H1 (cell line): ENCODE measurements around the gene NMD3. TPM values are rescaled to one million over a fixed set of nuclear protein-coding genes. Genes with fewer than 3 reads are reported as not detected.

Experiments
- CTCF ChIA-PET: fragments of 300-600 bp; sonication (Branson Sonifier 250); formaldehyde crosslinking; loops from one replicate; lab custom pipeline; 2021; ENCODE audit not compliant: partially characterized antibody; lab: Charles Lee
- POLR2A ChIA-PET: fragments of 300-600 bp; sonication (Branson Sonifier 250); formaldehyde crosslinking; loops from one replicate; lab custom pipeline; 2021; ENCODE audit warnings: inconsistent platforms; ENCODE audit not compliant: partially characterized antibody; lab: Charles Lee
- DNase-seq, 2 experiments: peaks; one replicate each; pipeline versions ENCODE4 v3.0.0 to v3.0.0-alpha.2; 2010 to 2022; ENCODE audit warnings: low spot score in 2 of 2, low read depth in 1 of 2, mixed read lengths in 1 of 2
- FAIRE-seq: peaks from 2 replicates; lab custom pipeline; 2011; peaks lifted over from hg19 to GRCh38; lab: Jason Lieb, UNC
- H2AFZ ChIP-seq: 2 replicates; pipeline ENCODE4 v1.8.1; 2012; ENCODE audit warnings: low read length, inconsistent platforms
- H2AK5ac ChIP-seq: 2 replicates; pipeline ENCODE4 v1.6.1; 2013; ENCODE audit warnings: low read depth, low read length
- H2BK120ac ChIP-seq: replicated peaks from 2 replicates; pipeline ENCODE3; 2013; ENCODE audit warnings: low read depth, low read length, inconsistent platforms
- H2BK12ac ChIP-seq: 2 replicates; pipeline ENCODE4 v1.6.1; 2013; ENCODE audit warnings: low read depth, low read length
- H2BK15ac ChIP-seq: 2 replicates; pipeline ENCODE4 v1.6.1; 2013; ENCODE audit warnings: low read length
- H2BK20ac ChIP-seq: 2 replicates; pipeline ENCODE4 v1.6.1; 2013; ENCODE audit warnings: low read length
- H2BK5ac ChIP-seq: 2 replicates; pipeline ENCODE4 v1.6.1; 2013; ENCODE audit warnings: low read depth, low read length
- H3K14ac ChIP-seq: 2 replicates; pipeline ENCODE4 v1.6.1; 2013; ENCODE audit warnings: inconsistent platforms; ENCODE audit not compliant: insufficient read length
- H3K18ac ChIP-seq: 2 replicates; pipeline ENCODE4 v1.6.1; 2013; ENCODE audit warnings: low read length; ENCODE audit errors: extremely low read depth
- H3K23ac ChIP-seq: 2 replicates; pipeline ENCODE4 v1.6.1; 2013; ENCODE audit warnings: inconsistent platforms; ENCODE audit not compliant: insufficient read length
- H3K23me2 ChIP-seq: 2 replicates; pipeline ENCODE4 v1.6.1; 2013; ENCODE audit warnings: low read depth, low read length
- H3K27ac ChIP-seq: 2 replicates; pipeline ENCODE4 v1.6.1; 2011; ENCODE audit warnings: low read depth, low read length, inconsistent platforms
- H3K27me3 ChIP-seq, 4 experiments: replicated peaks in 1 of 4; 1 replicate in 1 of 4; 2 replicates in 3 of 4; pipeline versions ENCODE4 v1.6.1 to v1.8.1; 2011 to 2013; ENCODE audit warnings: low read length in 3 of 4, mild to moderate bottlenecking in 3 of 4, inconsistent platforms in 2 of 4, mixed read lengths in 2 of 4, moderate library complexity in 1 of 4; ENCODE audit not compliant: control insufficient read depth in 3 of 4, insufficient read depth in 3 of 4; ENCODE audit errors: extremely low read depth in 1 of 4
- H3K36me3 ChIP-seq, 4 experiments: 2 replicates each; pipeline versions ENCODE4 v1.6.1 to v1.8.1; 2011 to 2013; ENCODE audit warnings: mild to moderate bottlenecking in 4 of 4, low read length in 3 of 4, moderate library complexity in 2 of 4, control low read depth in 1 of 4, inconsistent platforms in 1 of 4; ENCODE audit not compliant: insufficient read depth in 4 of 4, control insufficient read depth in 2 of 4
- H3K4ac ChIP-seq: replicated peaks from 2 replicates; pipeline ENCODE3; 2013; ENCODE audit warnings: low read length, low read depth, mixed read lengths, inconsistent platforms; ENCODE audit not compliant: insufficient read length
- H3K4me1 ChIP-seq, 4 experiments: replicated peaks in 1 of 4; 1 replicate in 1 of 4; 2 replicates in 3 of 4; pipeline versions ENCODE4 v1.6.1 to v1.8.1; 2011 to 2013; ENCODE audit warnings: low read length in 3 of 4, inconsistent platforms in 2 of 4, mixed read lengths in 1 of 4; ENCODE audit not compliant: insufficient read depth in 4 of 4, control insufficient read depth in 3 of 4
- H3K4me2 ChIP-seq, 2 experiments: 2 replicates each; pipeline versions ENCODE4 v1.6.1 to v1.8.1; 2011 to 2013; ENCODE audit warnings: low read depth in 2 of 2, low read length in 2 of 2, control low read depth in 1 of 2, inconsistent platforms in 1 of 2, mild to moderate bottlenecking in 1 of 2; ENCODE audit not compliant: insufficient read depth in 1 of 2
- H3K4me3 ChIP-seq, 4 experiments: fragments of 200-600, 300-600 bp in 1 of 4; sonication (generic), shearing (Covaris generic), sonication (Bioruptor Twin) in 1 of 4; 2 replicates each; pipeline versions ENCODE4 v1.5.1 to v1.8.1; 2011 to 2016; ENCODE audit warnings: low read length in 4 of 4, low read depth in 3 of 4, control low read depth in 2 of 4, inconsistent platforms in 2 of 4, mild to moderate bottlenecking in 2 of 4, mixed read lengths in 1 of 4, moderate library complexity in 1 of 4; ENCODE audit not compliant: insufficient read depth in 2 of 4; ENCODE audit errors: extremely low read depth in 1 of 4
- H3K56ac ChIP-seq: replicated peaks from 2 replicates; pipeline ENCODE3; 2013; ENCODE audit warnings: low read depth, mild to moderate bottlenecking, mixed read lengths, low read length, inconsistent platforms; ENCODE audit not compliant: insufficient read length
- H3K79me1 ChIP-seq: 2 replicates; pipeline ENCODE4 v1.6.1; 2013; ENCODE audit warnings: low read depth, low read length, control low read depth
- H3K79me2 ChIP-seq, 2 experiments: 2 replicates each; pipeline versions ENCODE4 v1.6.1 to v1.8.1; 2012 to 2013; ENCODE audit warnings: low read length in 2 of 2, mild to moderate bottlenecking in 2 of 2, inconsistent platforms in 1 of 2; ENCODE audit not compliant: insufficient read depth in 2 of 2, control insufficient read depth in 1 of 2
- H3K9ac ChIP-seq, 4 experiments: replicated peaks in 1 of 4; 1 replicate in 1 of 4; 2 replicates in 3 of 4; pipeline versions ENCODE4 v1.6.1 to v1.8.1; 2011 to 2013; ENCODE audit warnings: low read depth in 3 of 4, low read length in 3 of 4, control low read depth in 2 of 4, mild to moderate bottlenecking in 2 of 4, moderate library complexity in 2 of 4, inconsistent platforms in 1 of 4; ENCODE audit errors: extremely low read depth in 1 of 4
- H3K9me3 ChIP-seq, 2 experiments: 2 replicates each; pipeline versions ENCODE4 v1.6.1 to v1.8.1; 2012 to 2013; ENCODE audit warnings: mild to moderate bottlenecking in 2 of 2, moderate library complexity in 2 of 2, control low read depth in 1 of 2, inconsistent platforms in 1 of 2, low read depth in 1 of 2, low read length in 1 of 2, mixed read lengths in 1 of 2; ENCODE audit not compliant: insufficient read depth in 2 of 2
- H4K20me1 ChIP-seq, 2 experiments: replicated peaks in 1 of 2; 2 replicates each; pipeline versions ENCODE3 to v1.8.1; 2011 to 2013; ENCODE audit warnings: inconsistent platforms in 2 of 2, low read length in 2 of 2, mild to moderate bottlenecking in 1 of 2; ENCODE audit not compliant: insufficient read depth in 2 of 2, control insufficient read depth in 1 of 2
- H4K5ac ChIP-seq: 2 replicates; pipeline ENCODE4 v1.6.1; 2013; ENCODE audit warnings: low read length, low read depth, mixed read lengths, inconsistent platforms; ENCODE audit not compliant: insufficient read length
- H4K8ac ChIP-seq: 2 replicates; pipeline ENCODE4 v1.8.0; 2013; ENCODE audit warnings: mild to moderate bottlenecking, moderate library complexity, low read length, inconsistent platforms; ENCODE audit not compliant: insufficient read depth; ENCODE audit errors: extremely low read depth
- H4K91ac ChIP-seq: replicated peaks from 2 replicates; pipeline ENCODE3; 2013; ENCODE audit warnings: low read length, mixed read lengths, inconsistent platforms; ENCODE audit not compliant: insufficient read length
- BACH1 ChIP-seq: IDR thresholded peaks from 2 replicates; pipeline ENCODE4 v1.6.1; 2012; ENCODE audit warnings: low read length, improper control_type of control experiment
- CBX8 ChIP-seq: fragments of 300-800, 300-1000 bp; sonication (generic); IDR thresholded peaks from 2 replicates; pipeline ENCODE4 v1.7.1; 2016; ENCODE audit warnings: low read depth, low read length, borderline replicate concordance
- CHD1 ChIP-seq: IDR thresholded peaks from 2 replicates; pipeline ENCODE4 v1.6.1; 2012; ENCODE audit warnings: low read depth, low read length, improper control_type of control experiment
- KDM1A ChIP-seq: fragments of 200-600, 300-600 bp; sonication (generic); IDR thresholded peaks from 2 replicates; pipeline ENCODE4 v1.7.1; 2016; ENCODE audit warnings: mild to moderate bottlenecking, low read length, borderline replicate concordance
- POLR2AphosphoS5 ChIP-seq: IDR thresholded peaks from 2 replicates; pipeline ENCODE4 v1.6.1; 2011; ENCODE audit warnings: low read depth, low read length
- RBBP5 ChIP-seq: IDR thresholded peaks from 2 replicates; pipeline ENCODE4 v1.7.1; 2012; ENCODE audit warnings: low read depth, mild to moderate bottlenecking, inconsistent platforms, low read length, moderate library complexity, borderline replicate concordance
- SIX5 ChIP-seq: IDR thresholded peaks from 2 replicates; pipeline ENCODE4 v1.6.1; 2011; ENCODE audit warnings: mild to moderate bottlenecking, low read depth, low read length
- SP4 ChIP-seq: IDR thresholded peaks from 2 replicates; pipeline ENCODE4 v1.6.1; 2012; ENCODE audit warnings: low read length, inconsistent platforms
- polyA plus RNA-seq, 7 experiments: library from polyadenylated mRNA; depleted of rRNA in 3 of 7; stranded (reverse) in 5 of 7; unstranded in 2 of 7; fragments of >200 nt in 5 of 7; fragments of 200-250 nt in 2 of 7; gene quantifications; 1 replicate in 5 of 7; 2 replicates in 1 of 7; 4 replicates in 1 of 7; pipeline versions ENCODE4 v1.2.1 to v1.2.3, GENCODE V29; 2011 to 2013; ENCODE audit warnings: missing spikeins in 2 of 7, mixed read lengths in 2 of 7
- total RNA-seq: library from RNA; stranded (reverse); fragmentation: NEBNext Ultra II Directional; extraction: Animal tissue kit (Norgen Biotek cat#: 25700); gene quantifications from 2 replicates; pipeline ENCODE4 v1.2.1, GENCODE V29; 2021
- TF ChIP-seq, protein P1 (sequence below): IDR thresholded peaks from 2 replicates; pipeline ENCODE4 v1.6.1; 2011; ENCODE audit warnings: low read depth, mild to moderate bottlenecking, low read length; ENCODE audit not compliant: insufficient read depth
- TF ChIP-seq, protein P2 (sequence below): IDR thresholded peaks from 2 replicates; pipeline ENCODE4 v1.6.1; 2011; ENCODE audit warnings: low read length, improper control_type of control experiment
- TF ChIP-seq, protein P3 (sequence below): IDR thresholded peaks from 2 replicates; pipeline ENCODE4 v1.6.1; 2012; ENCODE audit warnings: inconsistent platforms
- TF ChIP-seq, protein P4 (sequence below): IDR thresholded peaks from 2 replicates; pipeline ENCODE4 v1.6.1; 2012; ENCODE audit warnings: low read length, inconsistent platforms

The NMD3 gene
- total and polyA plus RNA-seq, 2 of the 8 experiments (the other 6 are each of a cell fraction or from before 2014, with no cell fraction given), result 12.1 to 64.2 TPM

DNA sequence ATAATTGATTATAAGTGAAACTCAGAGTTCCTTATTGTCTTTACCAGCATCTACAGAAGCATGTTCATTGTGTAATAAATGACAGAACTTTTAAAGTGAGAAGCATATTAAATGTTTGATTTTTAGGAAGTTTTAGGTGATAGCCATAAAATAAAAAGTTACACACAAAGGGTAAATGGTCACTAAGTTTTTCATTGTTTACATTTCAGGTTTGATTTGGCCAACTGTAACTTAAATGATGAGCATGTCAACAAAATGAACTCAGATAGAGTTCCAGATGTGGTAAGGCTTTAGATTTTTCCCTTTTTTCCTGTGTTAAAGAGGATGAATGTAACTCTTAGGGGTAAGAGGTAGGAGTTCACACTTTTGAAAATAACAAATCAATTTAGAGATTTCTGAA, 25.9 kb downstream of the NMD3 start:
- H4K8ac ChIP-seq, result no peak overlapping the region
- no peak overlapping the region for H3K56ac ChIP-seq
- H3K4me2 ChIP-seq, result no peak overlapping the region
- ChIA-PET POLR2A (no interaction called here), CTCF (interaction anchor here (0.7 to 1.2 kb wide), 2 partner anchors 162 to 174 kb away, joined by 3 read pairs; no protein-coding TSS in a partner anchor)
- peaks cover 4 to 75% (median 30%) of the 10 kb centered on the region in 4 experiments; a peak in 7 of 8 replicates for H3K36me3 ChIP-seq
- no peaks in the 10 kb centered on the region for H3K27me3 ChIP-seq
- no peak for DNase-seq
- H3K27ac ChIP-seq, result no peak overlapping the region
- H2BK120ac ChIP-seq, result no peak overlapping the region
- no peak overlapping the region for H3K23ac ChIP-seq
- H3K4ac ChIP-seq, result no peak overlapping the region
- no peaks in the 10 kb centered on the region for H3K79me1 ChIP-seq
- H2BK12ac ChIP-seq, result no peak overlapping the region
- no peak overlapping the region for H4K5ac ChIP-seq
- H3K4me3 ChIP-seq, result no peak overlapping the region
- no peaks in the 10 kb centered on the region for H3K79me2 ChIP-seq
- no peak overlapping the region for H3K9ac ChIP-seq
- H3K18ac ChIP-seq, result no peak overlapping the region
- H4K91ac ChIP-seq, result no peak overlapping the region
- H3K9me3 ChIP-seq, result no peaks in the 10 kb centered on the region
- no peak overlapping the region for H2BK15ac ChIP-seq
- no peak overlapping the region for H2AK5ac ChIP-seq
- H3K14ac ChIP-seq, result no peak overlapping the region
- H2AFZ ChIP-seq, result no peak overlapping the region
- H3K23me2 ChIP-seq, result no peaks in the 10 kb centered on the region
- H2BK20ac ChIP-seq, result no peak overlapping the region
- peaks cover 0 to 3% of the 10 kb centered on the region in 2 experiments for H4K20me1 ChIP-seq
- FAIRE-seq, result no peak
- no peak overlapping the region for H2BK5ac ChIP-seq
- H3K4me1 ChIP-seq, result no peaks in the 10 kb centered on the region
- no peak for TF ChIP-seq SP4
- TF ChIP-seq, protein P1, sequence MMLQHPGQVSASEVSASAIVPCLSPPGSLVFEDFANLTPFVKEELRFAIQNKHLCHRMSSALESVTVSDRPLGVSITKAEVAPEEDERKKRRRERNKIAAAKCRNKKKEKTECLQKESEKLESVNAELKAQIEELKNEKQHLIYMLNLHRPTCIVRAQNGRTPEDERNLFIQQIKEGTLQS, result no peak
- TF ChIP-seq, protein P2, sequence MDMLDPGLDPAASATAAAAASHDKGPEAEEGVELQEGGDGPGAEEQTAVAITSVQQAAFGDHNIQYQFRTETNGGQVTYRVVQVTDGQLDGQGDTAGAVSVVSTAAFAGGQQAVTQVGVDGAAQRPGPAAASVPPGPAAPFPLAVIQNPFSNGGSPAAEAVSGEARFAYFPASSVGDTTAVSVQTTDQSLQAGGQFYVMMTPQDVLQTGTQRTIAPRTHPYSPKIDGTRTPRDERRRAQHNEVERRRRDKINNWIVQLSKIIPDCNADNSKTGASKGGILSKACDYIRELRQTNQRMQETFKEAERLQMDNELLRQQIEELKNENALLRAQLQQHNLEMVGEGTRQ, result no peak
- TF ChIP-seq BACH1, result no peak
- TF ChIP-seq, protein P3, sequence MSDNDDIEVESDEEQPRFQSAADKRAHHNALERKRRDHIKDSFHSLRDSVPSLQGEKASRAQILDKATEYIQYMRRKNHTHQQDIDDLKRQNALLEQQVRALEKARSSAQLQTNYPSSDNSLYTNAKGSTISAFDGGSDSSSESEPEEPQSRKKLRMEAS, result no peak
- TF ChIP-seq RBBP5, result no peak
- TF ChIP-seq, protein P4, sequence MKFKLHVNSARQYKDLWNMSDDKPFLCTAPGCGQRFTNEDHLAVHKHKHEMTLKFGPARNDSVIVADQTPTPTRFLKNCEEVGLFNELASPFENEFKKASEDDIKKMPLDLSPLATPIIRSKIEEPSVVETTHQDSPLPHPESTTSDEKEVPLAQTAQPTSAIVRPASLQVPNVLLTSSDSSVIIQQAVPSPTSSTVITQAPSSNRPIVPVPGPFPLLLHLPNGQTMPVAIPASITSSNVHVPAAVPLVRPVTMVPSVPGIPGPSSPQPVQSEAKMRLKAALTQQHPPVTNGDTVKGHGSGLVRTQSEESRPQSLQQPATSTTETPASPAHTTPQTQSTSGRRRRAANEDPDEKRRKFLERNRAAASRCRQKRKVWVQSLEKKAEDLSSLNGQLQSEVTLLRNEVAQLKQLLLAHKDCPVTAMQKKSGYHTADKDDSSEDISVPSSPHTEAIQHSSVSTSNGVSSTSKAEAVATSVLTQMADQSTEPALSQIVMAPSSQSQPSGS, result no peak
- TF ChIP-seq KDM1A, result no peak
- TF ChIP-seq CHD1, result no peak
- TF ChIP-seq POLR2AphosphoS5, result no peak
- TF ChIP-seq CBX8, result no peak
- TF ChIP-seq SIX5, result no peak
